Activated T-helper 17 cell treated with anti-CD3 and anti-CD28 coated beads, Interleukin-2, amount 50 U/mL, for 72 hours (primary cell): ENCODE results near the gene RTL5. TPM values are rescaled to one million over a fixed set of nuclear protein-coding genes. Genes with fewer than 3 reads are reported as not detected.

Experiments
- ATAC-seq: fragments of 150-1000 bp; cut with Tn5 transposase; replicated peaks from 2 replicates; pipeline ENCODE4 v1.10.0; 2021; ENCODE audit warnings: mild to moderate bottlenecking, moderate library complexity
- H3K27ac Mint-ChIP-seq: one replicate; pipeline ENCODE4 v1.8.0; 2022; ENCODE audit warnings: mixed read lengths
- H3K27me3 Mint-ChIP-seq: one replicate; pipeline ENCODE4 v1.8.0; 2022; ENCODE audit warnings: mixed read lengths
- H3K36me3 Mint-ChIP-seq: one replicate; pipeline ENCODE4 v1.8.0; 2022; ENCODE audit warnings: low read depth, mild to moderate bottlenecking, mixed read lengths
- H3K4me1 Mint-ChIP-seq: one replicate; pipeline ENCODE4 v1.8.0; 2022; ENCODE audit warnings: mixed read lengths
- H3K4me3 Mint-ChIP-seq: one replicate; pipeline ENCODE4 v1.8.0; 2022; ENCODE audit warnings: mild to moderate bottlenecking, mixed read lengths
- H3K9me3 Mint-ChIP-seq: one replicate; pipeline ENCODE4 v1.8.0; 2022; ENCODE audit warnings: mixed read lengths
- total RNA-seq, 2 donors: library from RNA; stranded (reverse); gene quantifications; one replicate each; pipeline ENCODE4 v1.2.3, GENCODE V29; 2022

The RTL5 gene
- total RNA-seq, 2 donors from 2014 or later, result 0.45 to 1.0 TPM

DNA sequence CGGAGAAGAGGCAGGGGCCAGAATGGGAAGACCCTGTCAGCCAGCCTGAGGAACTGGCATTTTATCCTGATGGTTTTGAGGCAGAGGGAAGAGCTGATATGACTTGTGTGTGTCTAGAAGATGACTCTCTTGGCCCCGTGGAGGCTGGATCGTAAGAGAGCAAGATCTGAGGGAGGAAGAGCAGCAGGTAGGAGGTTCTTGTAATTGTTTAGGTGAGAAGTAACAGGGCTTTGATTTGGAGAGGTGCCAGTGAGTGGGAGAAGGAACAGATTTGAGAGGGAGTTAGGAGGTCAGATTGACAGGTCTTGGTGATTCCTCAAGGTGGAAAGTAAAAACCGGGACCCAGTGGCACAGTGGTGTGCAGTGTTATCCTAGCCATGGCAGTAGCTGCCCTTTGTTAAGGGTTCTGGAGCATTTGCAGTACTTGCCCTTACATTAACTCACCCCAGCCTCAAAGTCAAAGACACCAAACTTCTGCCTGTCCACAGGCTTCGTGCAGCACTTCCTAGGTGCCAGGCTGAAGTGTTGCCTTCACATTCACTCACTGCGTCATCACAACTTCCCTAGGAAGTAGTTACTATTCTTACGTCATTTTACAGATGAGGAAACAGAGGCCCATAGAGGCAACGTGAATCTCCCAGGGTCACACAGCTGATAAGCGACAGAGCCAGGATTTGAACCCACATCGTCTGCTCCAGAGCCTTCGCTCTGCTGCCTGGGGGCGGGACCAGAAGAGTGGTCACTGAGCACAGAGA is 23.7 kb downstream of the RTL5 start:
- Mint-ChIP-seq H3K4me1 (peaks cover 21% of the 10 kb centered on the region), H3K27ac (peak overlapping the region; percentile 75), H3K4me3 (peak overlapping the region; percentile 49), H3K27me3 (no peaks in the 10 kb centered on the region), H3K9me3 (no peaks in the 10 kb centered on the region), H3K36me3 (no peaks in the 10 kb centered on the region)
- no peak for ATAC-seq

DNA sequence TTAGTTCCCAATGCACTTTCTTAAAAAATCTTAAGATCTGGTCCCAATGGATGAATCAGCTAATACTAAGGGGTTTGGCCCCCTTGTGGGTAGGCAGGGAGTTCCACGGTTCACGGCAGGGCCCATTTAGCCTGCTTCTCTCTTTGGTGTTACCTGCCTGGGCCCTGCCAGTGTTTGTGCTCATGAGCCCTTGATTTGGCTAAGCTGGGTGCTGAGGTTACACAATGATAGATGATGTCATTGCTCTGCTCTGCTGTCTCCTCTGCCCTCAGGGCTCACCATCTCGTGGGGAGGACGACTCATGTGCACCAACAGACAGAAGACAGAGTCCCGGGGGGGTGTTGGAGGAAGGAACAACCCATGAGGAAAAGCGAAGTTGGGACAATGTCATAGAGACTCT is 24.4 kb downstream of the RTL5 start:
- peak; percentile 68 for ATAC-seq
- no peaks in the 10 kb centered on the region for H3K9me3 Mint-ChIP-seq
- no peaks in the 10 kb centered on the region for H3K27me3 Mint-ChIP-seq
- no peaks in the 10 kb centered on the region for H3K36me3 Mint-ChIP-seq
- peaks cover 21% of the 10 kb centered on the region for H3K4me1 Mint-ChIP-seq
- H3K4me3 Mint-ChIP-seq, result peak overlapping the region; percentile 49
- peak overlapping the region; percentile 75 for H3K27ac Mint-ChIP-seq

DNA sequence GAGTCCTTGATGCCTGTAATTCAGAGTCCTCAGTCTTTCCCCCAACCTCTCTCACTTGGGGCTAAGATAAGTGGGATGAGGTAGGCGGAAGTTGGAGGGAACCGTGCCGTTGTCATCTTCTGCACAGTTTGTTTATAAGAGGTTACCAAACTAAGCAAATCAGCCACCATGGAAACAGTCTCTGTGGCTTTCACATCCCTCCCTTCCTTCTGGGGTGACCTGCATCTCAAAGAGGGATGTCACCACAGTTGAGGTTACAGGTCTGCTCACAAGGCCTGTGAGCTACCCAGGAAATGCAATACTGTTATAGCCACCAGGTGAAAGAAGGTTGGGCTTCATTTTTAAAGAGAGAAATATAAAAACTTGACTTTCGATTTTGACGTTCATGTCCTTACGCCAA is 26.3 kb downstream of the RTL5 start:
- Mint-ChIP-seq H3K4me3 (peak overlapping the region; percentile 40), H3K27ac (peak overlapping the region; percentile 58)

GRCh38 chrX:72102760-72103159 is 29.0 kb downstream of the RTL5 start:
- H3K27ac Mint-ChIP-seq, result no peak overlapping the region
- H3K4me1 Mint-ChIP-seq, result peaks cover 22% of the 10 kb centered on the region
- H3K36me3 Mint-ChIP-seq, result no peaks in the 10 kb centered on the region
- ATAC-seq, result no peak
- no peaks in the 10 kb centered on the region for H3K27me3 Mint-ChIP-seq
- H3K4me3 Mint-ChIP-seq, result no peak overlapping the region
- H3K9me3 Mint-ChIP-seq, result no peaks in the 10 kb centered on the region

More for the DNA sequence above, 26.3 kb downstream of the RTL5 start:
- peak; percentile 65 for ATAC-seq
- Mint-ChIP-seq H3K4me1 (peaks cover 19% of the 10 kb centered on the region), H3K36me3 (no peaks in the 10 kb centered on the region), H3K27me3 (no peaks in the 10 kb centered on the region), H3K9me3 (no peaks in the 10 kb centered on the region)

DNA sequence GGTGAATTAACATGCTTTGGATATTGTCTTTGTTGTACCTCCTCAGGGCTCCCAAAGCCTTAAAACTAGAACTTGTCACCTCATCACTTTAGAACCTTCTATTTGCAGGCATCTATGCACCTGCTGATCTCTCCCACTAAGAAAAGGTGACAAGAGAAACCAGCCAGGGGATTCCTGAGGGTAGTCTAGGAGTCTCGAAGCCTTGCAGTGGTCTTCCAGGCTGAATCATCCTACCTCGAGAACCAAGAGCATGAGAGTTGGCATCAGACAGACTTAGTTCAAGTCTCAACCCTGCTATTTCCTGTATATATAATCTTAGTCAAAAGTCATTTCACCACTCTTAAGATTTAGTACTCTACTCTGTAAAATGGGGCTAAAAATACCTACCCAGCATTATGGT is 29.6 kb downstream of the RTL5 start:
- Mint-ChIP-seq H3K4me1 (peaks cover 16% of the 10 kb centered on the region), H3K27me3 (no peaks in the 10 kb centered on the region), H3K9me3 (no peaks in the 10 kb centered on the region), H3K4me3 (peak overlapping the region; percentile 67), H3K36me3 (no peaks in the 10 kb centered on the region), H3K27ac (peak overlapping the region; percentile 77)
- peak; percentile 8 for ATAC-seq

GRCh38 chrX:72101597-72102037 is 30.1 kb downstream of the RTL5 start:
- no peaks in the 10 kb centered on the region for H3K9me3 Mint-ChIP-seq
- ATAC-seq, result peak; percentile 8
- H3K27me3 Mint-ChIP-seq, result no peaks in the 10 kb centered on the region
- peaks cover 15% of the 10 kb centered on the region for H3K4me1 Mint-ChIP-seq
- no peaks in the 10 kb centered on the region for H3K36me3 Mint-ChIP-seq
- H3K27ac Mint-ChIP-seq, result peak overlapping the region; percentile 77
- H3K4me3 Mint-ChIP-seq, result peak overlapping the region; percentile 67

GRCh38 chrX:72100824-72101351 is 30.8 kb downstream of the RTL5 start:
- no peaks in the 10 kb centered on the region for H3K9me3 Mint-ChIP-seq
- H3K27ac Mint-ChIP-seq, result peak overlapping the region; percentile 77
- peak overlapping the region; percentile 67 for H3K4me3 Mint-ChIP-seq
- H3K27me3 Mint-ChIP-seq, result no peaks in the 10 kb centered on the region
- peak; percentile 84 for ATAC-seq
- peaks cover 15% of the 10 kb centered on the region for H3K4me1 Mint-ChIP-seq
- no peaks in the 10 kb centered on the region for H3K36me3 Mint-ChIP-seq

DNA sequence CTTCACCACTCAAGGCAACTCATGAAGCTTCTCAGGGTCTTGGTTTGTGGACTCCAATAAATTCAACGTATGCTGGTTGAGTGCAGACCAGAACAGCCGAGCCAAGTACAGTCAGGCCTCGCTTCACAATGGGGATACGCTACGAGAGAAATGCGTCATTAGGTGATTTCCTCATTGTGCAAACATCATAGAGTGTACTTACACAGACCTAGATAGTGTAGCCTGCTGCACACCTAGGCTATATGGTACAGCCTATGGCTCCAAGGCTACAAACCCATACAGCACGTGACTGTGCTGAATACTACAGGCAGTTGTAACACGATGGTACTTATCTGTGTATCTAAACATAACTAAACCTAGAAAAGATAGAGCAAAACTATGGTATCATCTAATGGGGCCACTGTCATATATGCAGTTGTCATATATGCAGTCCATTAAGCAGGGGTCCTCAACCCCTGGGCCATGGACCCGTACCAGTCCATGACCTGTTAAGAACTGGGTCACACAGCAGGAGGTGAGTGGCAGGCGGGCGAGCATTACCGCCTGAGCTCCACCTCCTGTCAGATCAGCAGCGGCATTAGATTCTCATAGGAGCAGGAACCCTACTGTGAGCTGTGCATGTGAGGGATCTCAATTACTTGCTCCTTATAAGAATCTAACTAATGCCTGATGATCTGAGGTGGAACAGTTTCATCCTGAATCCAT is 31.5 kb downstream of the RTL5 start:
- peak overlapping the region; percentile 77 for H3K27ac Mint-ChIP-seq
- ATAC-seq, result peak; percentile 71
- H3K9me3 Mint-ChIP-seq, result no peaks in the 10 kb centered on the region
- H3K27me3 Mint-ChIP-seq, result no peaks in the 10 kb centered on the region
- H3K4me1 Mint-ChIP-seq, result peaks cover 16% of the 10 kb centered on the region
- H3K4me3 Mint-ChIP-seq, result peak overlapping the region; percentile 67
- H3K36me3 Mint-ChIP-seq, result no peaks in the 10 kb centered on the region

DNA sequence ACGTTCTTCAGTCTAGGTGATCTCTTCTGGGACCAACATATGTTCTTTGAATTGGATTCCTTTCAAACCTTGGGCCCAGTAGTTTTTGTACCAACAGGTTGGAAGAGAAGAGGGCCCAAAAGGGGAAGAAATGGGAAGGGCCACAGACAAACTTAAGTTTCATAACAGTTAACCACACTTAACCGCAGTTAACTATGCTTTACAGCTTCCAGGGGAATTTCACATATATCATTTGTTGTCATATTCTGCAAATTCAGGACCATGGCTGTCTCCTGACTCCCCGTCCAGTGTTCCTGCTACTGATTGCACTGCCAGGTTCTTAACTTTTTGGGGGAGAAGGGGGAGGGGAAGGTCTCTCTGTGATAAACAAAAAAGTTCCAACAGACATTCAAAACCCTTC is 34.6 kb downstream of the RTL5 start:
- peaks cover 14% of the 10 kb centered on the region for H3K4me1 Mint-ChIP-seq
- no peaks in the 10 kb centered on the region for H3K9me3 Mint-ChIP-seq
- H3K27me3 Mint-ChIP-seq, result no peaks in the 10 kb centered on the region

GRCh38 chrX:72095370-72095769 is 36.3 kb downstream of the RTL5 start:
- no peak for ATAC-seq
- Mint-ChIP-seq H3K4me1 (peaks cover 10% of the 10 kb centered on the region), H3K27me3 (no peaks in the 10 kb centered on the region), H3K4me3 (peak overlapping the region; percentile 13), H3K27ac (peak overlapping the region; percentile 25), H3K36me3 (no peaks in the 10 kb centered on the region), H3K9me3 (no peaks in the 10 kb centered on the region)

More for the DNA sequence above, 34.6 kb downstream of the RTL5 start:
- Mint-ChIP-seq H3K36me3 (no peaks in the 10 kb centered on the region), H3K27ac (no peak overlapping the region), H3K4me3 (no peak overlapping the region)
- ATAC-seq, result no peak

DNA sequence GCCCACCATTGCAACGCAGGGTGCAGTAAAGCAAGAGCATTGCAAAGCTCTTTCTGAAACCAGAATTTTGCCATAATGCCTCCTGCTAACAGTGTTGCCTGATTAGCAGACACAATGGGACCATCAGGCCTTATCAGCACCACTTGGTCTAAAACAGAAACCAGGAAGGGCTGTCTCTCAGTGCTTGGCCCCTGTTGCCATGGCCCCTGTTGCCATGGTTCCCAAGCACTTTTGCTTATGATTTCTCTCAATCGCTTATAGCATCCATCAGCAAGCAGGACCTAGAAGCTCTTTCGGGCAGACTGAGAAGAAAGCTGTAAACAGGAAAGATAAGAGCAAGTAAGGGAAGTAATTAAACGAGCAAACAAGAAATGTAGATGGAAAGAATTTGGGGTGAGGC is 36.8 kb downstream of the RTL5 start:
- H3K4me1 Mint-ChIP-seq, result peaks cover 5% of the 10 kb centered on the region
- H3K4me3 Mint-ChIP-seq, result peak overlapping the region; percentile 13
- H3K36me3 Mint-ChIP-seq, result no peaks in the 10 kb centered on the region
- no peaks in the 10 kb centered on the region for H3K27me3 Mint-ChIP-seq
- H3K9me3 Mint-ChIP-seq, result no peaks in the 10 kb centered on the region
- peak; percentile 74 for ATAC-seq
- H3K27ac Mint-ChIP-seq, result peak overlapping the region; percentile 25

DNA sequence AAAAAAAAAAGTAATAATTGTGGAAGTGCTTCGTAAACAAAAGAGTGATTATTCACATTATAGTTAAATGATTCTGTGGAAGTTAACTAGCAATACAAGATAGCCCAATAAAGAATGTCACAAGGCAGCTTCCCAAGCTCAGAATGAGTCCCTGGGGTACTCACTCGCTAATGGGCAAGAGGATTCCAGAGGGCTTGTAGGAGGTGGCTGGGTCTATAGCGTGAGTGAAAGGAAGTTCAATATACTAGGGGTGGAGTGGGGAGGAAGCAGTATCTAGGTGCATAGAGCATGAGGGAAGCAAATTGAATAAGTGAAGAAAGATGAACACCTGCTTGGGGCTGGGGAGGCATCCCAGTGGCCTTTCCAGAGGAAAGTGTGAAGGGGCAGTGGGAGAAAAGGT is 42.5 kb downstream of the RTL5 start:
- no peak overlapping the region for H3K27ac Mint-ChIP-seq
- ATAC-seq, result no peak
- no peaks in the 10 kb centered on the region for H3K27me3 Mint-ChIP-seq
- no peaks in the 10 kb centered on the region for H3K36me3 Mint-ChIP-seq
- H3K4me1 Mint-ChIP-seq, result no peaks in the 10 kb centered on the region
- no peak overlapping the region for H3K4me3 Mint-ChIP-seq
- no peaks in the 10 kb centered on the region for H3K9me3 Mint-ChIP-seq

- Mint-ChIP-seq H3K9me3 (no peaks in the 10 kb centered on the region), H3K4me1 (no peaks in the 10 kb centered on the region), H3K27me3 (no peaks in the 10 kb centered on the region), H3K4me3 (no peak overlapping the region), H3K27ac (no peak overlapping the region), H3K36me3 (no peaks in the 10 kb centered on the region)
- ATAC-seq, result no peak
Observed at GRCh38 chrX:72088761-72089160, 43.0 kb downstream of the RTL5 start.

DNA sequence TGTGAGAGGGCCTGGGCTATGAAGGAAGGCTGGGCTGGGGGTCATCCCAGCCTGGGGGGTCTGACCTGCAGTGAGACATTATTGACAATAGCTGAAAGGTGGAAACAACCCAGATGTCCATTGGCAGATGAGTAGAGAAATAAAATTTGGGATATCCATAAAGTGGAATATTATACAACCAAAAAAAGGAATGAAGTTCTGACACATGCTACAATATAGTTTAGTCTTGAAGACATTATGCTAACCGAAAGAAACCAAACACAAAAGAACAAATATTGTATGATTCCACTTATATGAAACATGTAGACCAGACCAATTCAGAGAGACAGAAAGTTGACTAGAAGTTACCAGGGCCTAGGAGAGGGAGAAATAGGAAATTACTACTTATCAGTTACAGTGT is 44.7 kb downstream of the RTL5 start:
- Mint-ChIP-seq H3K27me3 (no peaks in the 10 kb centered on the region), H3K4me3 (no peak overlapping the region), H3K9me3 (no peaks in the 10 kb centered on the region), H3K36me3 (no peaks in the 10 kb centered on the region), H3K27ac (no peak overlapping the region), H3K4me1 (no peaks in the 10 kb centered on the region)
- ATAC-seq, result no peak

DNA sequence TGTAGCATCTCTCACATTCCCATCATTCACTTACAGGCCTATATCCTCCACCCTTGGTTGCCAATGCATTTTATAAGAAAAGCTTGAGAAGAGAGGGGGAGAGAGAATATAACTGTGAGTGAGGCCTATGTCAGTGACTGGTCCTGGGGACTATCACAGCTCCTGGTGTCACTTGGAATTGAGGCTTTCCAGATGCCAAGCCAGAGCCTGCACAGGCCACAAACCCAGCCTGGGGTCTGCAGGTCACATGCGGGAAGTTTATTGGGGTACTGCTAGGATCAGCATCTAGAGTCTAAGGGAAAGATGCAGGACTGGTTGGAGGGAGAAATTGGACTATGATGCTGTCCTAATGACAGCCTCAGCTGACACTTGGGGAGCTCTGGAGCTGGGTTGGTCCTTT is 47.6 kb downstream of the RTL5 start:
- Mint-ChIP-seq H3K4me3 (no peak overlapping the region), H3K36me3 (no peaks in the 10 kb centered on the region), H3K27ac (no peak overlapping the region), H3K27me3 (no peaks in the 10 kb centered on the region), H3K9me3 (no peaks in the 10 kb centered on the region), H3K4me1 (no peaks in the 10 kb centered on the region)
- no peak for ATAC-seq
